HL-60 (cell line): ENCODE measurements around the gene VCAN.

ENCODE experiments used
- GABPA ChIP-seq: IDR thresholded peaks from 2 replicates; pipeline ENCODE4 v1.6.1; 2012; ENCODE audit warnings: low read depth
- POLR2AphosphoS5 ChIP-seq: IDR thresholded peaks from 2 replicates; pipeline ENCODE4 v1.6.1; 2012; ENCODE audit warnings: low read depth
- TF ChIP-seq, protein P1 (sequence below): IDR thresholded peaks from one replicate; pipeline ENCODE4 v1.5.1; 2011; ENCODE audit warnings: low read length, control low read depth, inconsistent platforms; ENCODE audit not compliant: insufficient read depth

DNA sequence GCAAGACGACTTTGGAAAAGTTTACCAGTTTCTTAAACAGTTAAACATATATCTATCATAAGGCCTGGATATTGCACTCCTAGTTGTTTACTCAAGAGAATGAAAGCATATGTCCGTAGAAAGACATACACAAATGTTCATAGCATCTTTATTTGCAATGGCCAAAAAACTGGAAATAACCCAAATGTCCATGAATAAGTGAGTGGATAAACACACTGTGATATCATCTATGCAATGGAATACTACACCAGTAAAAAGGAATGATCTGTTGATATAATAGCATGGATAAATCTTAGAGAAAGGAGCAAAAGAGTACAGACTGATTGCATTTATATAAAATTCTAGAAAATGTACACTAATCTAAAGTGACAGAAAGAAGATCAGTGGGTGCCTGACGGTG lies 28.0 kb upstream of the VCAN start:
- TF ChIP-seq, protein P1, sequence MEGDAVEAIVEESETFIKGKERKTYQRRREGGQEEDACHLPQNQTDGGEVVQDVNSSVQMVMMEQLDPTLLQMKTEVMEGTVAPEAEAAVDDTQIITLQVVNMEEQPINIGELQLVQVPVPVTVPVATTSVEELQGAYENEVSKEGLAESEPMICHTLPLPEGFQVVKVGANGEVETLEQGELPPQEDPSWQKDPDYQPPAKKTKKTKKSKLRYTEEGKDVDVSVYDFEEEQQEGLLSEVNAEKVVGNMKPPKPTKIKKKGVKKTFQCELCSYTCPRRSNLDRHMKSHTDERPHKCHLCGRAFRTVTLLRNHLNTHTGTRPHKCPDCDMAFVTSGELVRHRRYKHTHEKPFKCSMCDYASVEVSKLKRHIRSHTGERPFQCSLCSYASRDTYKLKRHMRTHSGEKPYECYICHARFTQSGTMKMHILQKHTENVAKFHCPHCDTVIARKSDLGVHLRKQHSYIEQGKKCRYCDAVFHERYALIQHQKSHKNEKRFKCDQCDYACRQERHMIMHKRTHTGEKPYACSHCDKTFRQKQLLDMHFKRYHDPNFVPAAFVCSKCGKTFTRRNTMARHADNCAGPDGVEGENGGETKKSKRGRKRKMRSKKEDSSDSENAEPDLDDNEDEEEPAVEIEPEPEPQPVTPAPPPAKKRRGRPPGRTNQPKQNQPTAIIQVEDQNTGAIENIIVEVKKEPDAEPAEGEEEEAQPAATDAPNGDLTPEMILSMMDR: no peak
- no peak for TF ChIP-seq POLR2AphosphoS5
- no peak for TF ChIP-seq GABPA
